Osteoblast (primary cell): Measurements from ENCODE around the gene ARHGAP15. TPM values are rescaled to one million over a fixed set of nuclear protein-coding genes. Genes with fewer than 3 reads are reported as not detected.

Experiments used
- DNase-seq: peaks from one replicate; pipeline ENCODE4 v3.0.0; 2011; ENCODE audit warnings: low spot score, mixed read lengths; ENCODE audit not compliant: insufficient read length; ENCODE audit errors: missing footprints
- H2AFZ ChIP-seq: 2 replicates; pipeline ENCODE4 v1.6.0; 2011; ENCODE audit warnings: mild to moderate bottlenecking, low read length
- H3K27ac ChIP-seq: 2 replicates; pipeline ENCODE4 v1.5.1; 2011; ENCODE audit warnings: mild to moderate bottlenecking, low read depth, low read length, moderate library complexity
- H3K27me3 ChIP-seq: 2 replicates; pipeline ENCODE4 v1.6.0; 2012; ENCODE audit warnings: mild to moderate bottlenecking, control low read depth, inconsistent platforms, low read length, moderate library complexity; ENCODE audit not compliant: insufficient read depth
- H3K36me3 ChIP-seq: 2 replicates; pipeline ENCODE4 v1.5.1; 2011; ENCODE audit warnings: mild to moderate bottlenecking, low read length, control low read depth, moderate library complexity; ENCODE audit not compliant: insufficient read depth
- H3K4me1 ChIP-seq: 2 replicates; pipeline ENCODE4 v1.5.1; 2011; ENCODE audit warnings: mild to moderate bottlenecking, low read length, control low read depth, moderate library complexity; ENCODE audit not compliant: insufficient read depth
- H3K4me2 ChIP-seq: 2 replicates; pipeline ENCODE4 v1.6.0; 2011; ENCODE audit warnings: mild to moderate bottlenecking, low read length; ENCODE audit not compliant: insufficient read depth
- H3K4me3 ChIP-seq: fragments of 200-600 bp; sonication (generic); 3 replicates; pipeline ENCODE4 v1.5.1; 2012; ENCODE audit warnings: mild to moderate bottlenecking, low read length, inconsistent platforms; ENCODE audit not compliant: insufficient read depth
- H3K79me2 ChIP-seq: 2 replicates; pipeline ENCODE4 v1.6.0; 2012; ENCODE audit warnings: mild to moderate bottlenecking, low read length, control low read depth, inconsistent platforms; ENCODE audit not compliant: insufficient read depth
- H3K9me3 ChIP-seq: 2 replicates; pipeline ENCODE4 v1.5.1; 2011; ENCODE audit warnings: low read depth, low read length, control low read depth
- H4K20me1 ChIP-seq: 2 replicates; pipeline ENCODE4 v1.6.0; 2012; ENCODE audit warnings: mild to moderate bottlenecking, low read length, control low read depth; ENCODE audit not compliant: insufficient read depth
- total RNA-seq: library from RNA; depleted of rRNA; stranded (reverse); fragments of >200 nt; gene quantifications from 2 replicates; pipeline ENCODE4 v1.2.3, GENCODE V29; 2012
- TF ChIP-seq, protein P1 (sequence below): IDR thresholded peaks from 2 replicates; pipeline ENCODE4 v1.5.1; 2011; ENCODE audit warnings: mild to moderate bottlenecking, low read depth, low read length, moderate library complexity; ENCODE audit errors: extremely low read depth

ARHGAP15 gene
- total RNA-seq, 1 donor = 2.2 TPM

DNA sequence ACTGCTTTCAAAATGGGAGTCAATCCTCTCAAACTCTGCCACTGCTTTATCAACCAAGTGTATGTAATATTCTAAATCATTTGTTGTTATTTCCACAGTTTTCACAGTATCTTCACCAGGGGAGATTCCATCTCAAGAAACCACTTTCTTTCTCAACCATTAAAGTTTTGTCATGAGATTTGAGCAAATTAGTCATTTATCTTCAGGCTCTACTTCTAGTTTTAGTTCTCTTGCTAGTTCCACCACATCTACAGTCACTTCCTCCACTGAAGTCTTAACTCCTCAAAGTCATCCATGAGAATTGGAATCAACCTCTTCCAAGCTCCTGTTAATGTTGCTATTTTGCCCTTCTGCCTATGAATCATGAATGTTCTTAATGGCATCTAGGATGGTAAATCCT is 545.8 kb downstream of the ARHGAP15 start:
- Histone ChIP-seq H3K4me3 (no peak overlapping the region), H3K4me1 (no peaks in the 10 kb centered on the region), H4K20me1 (no peaks in the 10 kb centered on the region), H3K79me2 (no peaks in the 10 kb centered on the region), H3K27me3 (no peaks in the 10 kb centered on the region), H3K36me3 (no peaks in the 10 kb centered on the region), H3K27ac (no peak overlapping the region), H2AFZ (no peak overlapping the region), H3K4me2 (no peak overlapping the region), H3K9me3 (no peaks in the 10 kb centered on the region)
- DNase-seq = no peak
- TF ChIP-seq, protein P1, sequence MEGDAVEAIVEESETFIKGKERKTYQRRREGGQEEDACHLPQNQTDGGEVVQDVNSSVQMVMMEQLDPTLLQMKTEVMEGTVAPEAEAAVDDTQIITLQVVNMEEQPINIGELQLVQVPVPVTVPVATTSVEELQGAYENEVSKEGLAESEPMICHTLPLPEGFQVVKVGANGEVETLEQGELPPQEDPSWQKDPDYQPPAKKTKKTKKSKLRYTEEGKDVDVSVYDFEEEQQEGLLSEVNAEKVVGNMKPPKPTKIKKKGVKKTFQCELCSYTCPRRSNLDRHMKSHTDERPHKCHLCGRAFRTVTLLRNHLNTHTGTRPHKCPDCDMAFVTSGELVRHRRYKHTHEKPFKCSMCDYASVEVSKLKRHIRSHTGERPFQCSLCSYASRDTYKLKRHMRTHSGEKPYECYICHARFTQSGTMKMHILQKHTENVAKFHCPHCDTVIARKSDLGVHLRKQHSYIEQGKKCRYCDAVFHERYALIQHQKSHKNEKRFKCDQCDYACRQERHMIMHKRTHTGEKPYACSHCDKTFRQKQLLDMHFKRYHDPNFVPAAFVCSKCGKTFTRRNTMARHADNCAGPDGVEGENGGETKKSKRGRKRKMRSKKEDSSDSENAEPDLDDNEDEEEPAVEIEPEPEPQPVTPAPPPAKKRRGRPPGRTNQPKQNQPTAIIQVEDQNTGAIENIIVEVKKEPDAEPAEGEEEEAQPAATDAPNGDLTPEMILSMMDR = no peak

DNA sequence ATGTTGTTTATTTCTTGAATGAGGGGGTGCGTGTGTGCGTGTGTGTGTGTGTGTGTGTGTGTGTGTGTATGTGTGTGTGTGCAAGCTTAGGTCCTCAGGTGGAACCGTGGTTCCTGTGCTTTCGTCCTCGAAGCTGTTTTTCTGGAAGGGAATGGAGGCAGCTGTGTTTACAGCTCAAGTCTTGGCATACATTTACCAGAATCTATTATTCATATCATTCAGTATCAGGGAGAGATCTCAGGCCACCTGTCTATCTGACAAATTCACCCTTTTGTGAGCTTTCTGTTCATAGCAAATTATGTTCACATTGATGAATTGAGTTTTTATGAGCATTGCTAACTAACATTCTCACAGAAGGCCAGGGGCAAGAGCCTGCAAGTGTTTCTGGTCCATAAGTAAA is 550.4 kb downstream of the ARHGAP15 start:
- H3K27me3 ChIP-seq = no peaks in the 10 kb centered on the region
- H3K9me3 ChIP-seq = no peaks in the 10 kb centered on the region
- TF ChIP-seq, protein P1 = no peak
- H3K4me1 ChIP-seq = no peaks in the 10 kb centered on the region
- no peaks in the 10 kb centered on the region for H3K36me3 ChIP-seq
- no peak overlapping the region for H3K4me3 ChIP-seq
- DNase-seq = no peak
- no peak overlapping the region for H3K27ac ChIP-seq
- H3K4me2 ChIP-seq = no peak overlapping the region
- H4K20me1 ChIP-seq = no peaks in the 10 kb centered on the region
- no peaks in the 10 kb centered on the region for H3K79me2 ChIP-seq
- no peak overlapping the region for H2AFZ ChIP-seq

DNA sequence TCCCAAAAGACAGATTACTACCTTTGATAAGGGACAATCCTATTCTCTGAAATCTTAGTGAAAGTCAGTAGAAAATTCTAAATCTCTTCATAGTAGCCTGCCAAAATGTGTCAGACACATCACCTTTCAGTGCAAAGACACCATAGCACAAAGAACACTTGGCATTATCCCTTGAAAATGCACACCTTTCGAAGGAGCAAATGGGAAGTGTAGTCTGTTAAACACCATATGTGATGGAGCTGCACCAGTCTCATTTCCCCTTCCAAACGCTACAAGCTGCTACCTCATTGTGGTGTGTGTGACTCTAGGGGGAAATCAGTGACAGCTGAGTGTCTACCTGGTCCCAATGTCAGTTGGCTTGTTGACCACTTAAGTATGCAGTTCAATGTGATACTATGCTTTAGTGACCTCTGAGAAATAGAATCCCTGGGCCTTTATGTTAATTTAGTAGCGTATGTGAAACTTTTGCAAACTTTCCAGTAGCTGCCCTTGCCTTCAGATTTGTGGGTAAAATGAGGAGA is 551.7 kb downstream of the ARHGAP15 start:
- DNase-seq = no peak
- Histone ChIP-seq H3K36me3 (no peaks in the 10 kb centered on the region), H3K4me1 (no peaks in the 10 kb centered on the region), H3K27ac (no peak overlapping the region), H3K4me3 (no peak overlapping the region), H3K27me3 (no peaks in the 10 kb centered on the region), H2AFZ (no peak overlapping the region), H4K20me1 (no peaks in the 10 kb centered on the region), H3K4me2 (no peak overlapping the region), H3K9me3 (no peaks in the 10 kb centered on the region), H3K79me2 (no peaks in the 10 kb centered on the region)
- TF ChIP-seq, protein P1 = no peak

DNA sequence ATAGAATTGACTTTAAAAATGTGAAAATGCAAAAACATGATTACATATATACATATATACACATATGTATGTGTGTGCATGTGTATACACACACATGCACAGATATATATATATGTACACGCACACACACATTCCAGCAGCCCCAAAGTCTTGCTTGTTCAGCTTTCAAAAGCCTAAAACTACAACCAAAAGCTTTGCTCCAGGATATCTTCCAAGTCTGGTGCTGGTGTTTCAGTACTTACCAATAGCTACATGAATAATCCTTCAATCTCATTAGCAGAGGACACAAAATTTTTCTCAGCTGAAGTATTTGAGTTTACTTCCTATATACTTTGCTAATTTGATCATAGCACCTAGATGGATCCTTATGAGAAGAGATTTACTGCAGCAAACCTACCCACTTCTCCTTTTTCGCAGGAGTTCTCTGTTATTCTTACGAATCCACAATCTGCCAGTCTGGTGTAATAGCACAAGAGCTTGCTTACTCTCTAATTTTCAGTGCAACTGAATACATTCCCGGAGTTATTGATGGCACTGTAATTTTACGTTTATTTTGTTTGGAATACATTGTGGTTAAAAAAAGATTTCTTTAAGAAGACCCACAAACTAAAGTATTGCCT is 553.3 kb downstream of the ARHGAP15 start:
- no peaks in the 10 kb centered on the region for H3K27me3 ChIP-seq
- DNase-seq = no peak
- H3K4me2 ChIP-seq = no peak overlapping the region
- H2AFZ ChIP-seq = peak overlapping the region; percentile 40
- H3K4me3 ChIP-seq = no peak overlapping the region
- H3K4me1 ChIP-seq = no peaks in the 10 kb centered on the region
- no peaks in the 10 kb centered on the region for H3K36me3 ChIP-seq
- no peak overlapping the region for H3K27ac ChIP-seq
- H3K9me3 ChIP-seq = no peaks in the 10 kb centered on the region
- H3K79me2 ChIP-seq = no peaks in the 10 kb centered on the region
- TF ChIP-seq, protein P1 = no peak
- H4K20me1 ChIP-seq = no peaks in the 10 kb centered on the region
